Activated T-helper 1 cell treated with Interleukin-2 at 50 U/mL for 16 hours (primary cell): ENCODE measurements around the gene NACC2.

ENCODE experiments used
- DNase-seq: peaks from one replicate; pipeline ENCODE4 v3.0.0-alpha.2; 2020; ENCODE audit warnings: low read depth

NACC2 gene

GRCh38 chr9:136092741-136093140, 2.3 kb downstream of the NACC2 start:
- no peak for DNase-seq

- DNase-seq, result no peak
Observed at GRCh38 chr9:136092353-136092650, 2.8 kb downstream of the NACC2 start.

- DNase-seq, result no peak
Observed at GRCh38 chr9:136091582-136092352, 3.3 kb downstream of the NACC2 start.

- no peak for DNase-seq
Observed at GRCh38 chr9:136090768-136091581, 4.1 kb downstream of the NACC2 start.

- DNase-seq, result no peak
Observed at GRCh38 chr9:136090056-136090735, 4.9 kb downstream of the NACC2 start.

GRCh38 chr9:136089697-136090045, 5.4 kb downstream of the NACC2 start:
- no peak for DNase-seq

- DNase-seq, result no peak
Observed at GRCh38 chr9:136088939-136089696, 6.0 kb downstream of the NACC2 start.

GRCh38 chr9:136088481-136088938, 6.6 kb downstream of the NACC2 start:
- no peak for DNase-seq

GRCh38 chr9:136087741-136088480, 7.2 kb downstream of the NACC2 start:
- DNase-seq, result no peak

- no peak for DNase-seq
Observed at GRCh38 chr9:136086951-136087740, 7.9 kb downstream of the NACC2 start.

- no peak for DNase-seq
Observed at GRCh38 chr9:136086213-136086881, 8.7 kb downstream of the NACC2 start.

- no peak for DNase-seq
Observed at GRCh38 chr9:136085815-136086212, 9.3 kb downstream of the NACC2 start.

GRCh38 chr9:136084063-136084944, 10.8 kb downstream of the NACC2 start:
- no peak for DNase-seq

- no peak for DNase-seq
Observed at GRCh38 chr9:136083558-136084062, 11.5 kb downstream of the NACC2 start.

- no peak for DNase-seq
Observed at GRCh38 chr9:136082496-136083361, 12.4 kb downstream of the NACC2 start.

- no peak for DNase-seq
Observed at GRCh38 chr9:136081826-136082495, 13.1 kb downstream of the NACC2 start.

GRCh38 chr9:136081113-136081825, 13.8 kb downstream of the NACC2 start:
- no peak for DNase-seq
